RWPE2 (cell line): Measurements from ENCODE around the gene GPC5.

Experiments used
- ATAC-seq: fragments of 200-7000 bp; cut with Tn5 transposase; 3 replicates; pipeline ENCODE4 v1.9.1; 2021; ENCODE audit warnings: low read depth
- DNase-seq: peaks from one replicate; pipeline ENCODE4 v3.0.0-alpha.2; 2020; ENCODE audit warnings: low spot score
- H3K27ac ChIP-seq: fragments of 450-650 bp; 2 replicates; pipeline ENCODE4 v1.5.1; 2017; ENCODE audit warnings: mild to moderate bottlenecking; ENCODE audit not compliant: poor library complexity, severe bottlenecking
- H3K27me3 ChIP-seq: fragments of 250-450 bp; sonication (Bioruptor Pico); 2 replicates; pipeline ENCODE4 v1.5.1; 2021; ENCODE audit warnings: mild to moderate bottlenecking, moderate library complexity; ENCODE audit not compliant: insufficient read depth, poor library complexity, severe bottlenecking
- H3K36me3 ChIP-seq: fragments of 250-450 bp; sonication (Bioruptor Pico); 2 replicates; pipeline ENCODE4 v1.5.1; 2020; ENCODE audit warnings: low read depth, mild to moderate bottlenecking, moderate library complexity
- H3K4me1 ChIP-seq: fragments of 250-450 bp; sonication (Bioruptor Pico); 2 replicates; pipeline ENCODE4 v1.5.1; 2021; ENCODE audit warnings: mild to moderate bottlenecking, moderate library complexity; ENCODE audit not compliant: insufficient read depth, poor library complexity, severe bottlenecking
- H3K4me3 ChIP-seq: fragments of 250-450 bp; sonication (Bioruptor Pico); 2 replicates; pipeline ENCODE4 v1.5.1; 2021; ENCODE audit warnings: mild to moderate bottlenecking, moderate library complexity; ENCODE audit not compliant: severe bottlenecking
- H3K9me3 ChIP-seq: fragments of 250-450 bp; sonication (Bioruptor Pico); 2 replicates; pipeline ENCODE4 v1.5.1; 2021; ENCODE audit warnings: mild to moderate bottlenecking, moderate library complexity; ENCODE audit not compliant: severe bottlenecking
- CTCF ChIP-seq: fragments of 450-650 bp; IDR thresholded peaks from one replicate; pipeline ENCODE4 v1.5.1; 2017; ENCODE audit warnings: mild to moderate bottlenecking, moderate library complexity; ENCODE audit not compliant: poor library complexity, severe bottlenecking

Gene GPC5

GRCh38 chr13:92412996-92413395 is 1014.6 kb downstream of the GPC5 start:
- no peaks in the 10 kb centered on the region for H3K36me3 ChIP-seq
- DNase-seq (no peak), ATAC-seq (no peak)
- H3K27me3 ChIP-seq: peaks cover 4% of the 10 kb centered on the region
- no peak overlapping the region for H3K27ac ChIP-seq
- TF ChIP-seq CTCF: no peak
- no peaks in the 10 kb centered on the region for H3K4me1 ChIP-seq
- H3K4me3 ChIP-seq: no peak overlapping the region
- peaks cover 2% of the 10 kb centered on the region for H3K9me3 ChIP-seq

GRCh38 chr13:92413452-92413851 is 1015.0 kb downstream of the GPC5 start:
- Histone ChIP-seq H3K27ac (no peak overlapping the region), H3K36me3 (no peaks in the 10 kb centered on the region), H3K27me3 (peaks cover 4% of the 10 kb centered on the region), H3K4me3 (no peak overlapping the region), H3K9me3 (peaks cover 2% of the 10 kb centered on the region), H3K4me1 (no peaks in the 10 kb centered on the region)
- DNase-seq (no peak), ATAC-seq (no peak)
- no peak for TF ChIP-seq CTCF

- Histone ChIP-seq H3K27ac (no peak overlapping the region), H3K36me3 (no peaks in the 10 kb centered on the region), H3K4me1 (no peaks in the 10 kb centered on the region), H3K27me3 (peaks cover 4% of the 10 kb centered on the region), H3K9me3 (peaks cover 2% of the 10 kb centered on the region), H3K4me3 (no peak overlapping the region)
- no peak for TF ChIP-seq CTCF
- ATAC-seq (no peak), DNase-seq (no peak)
Observed at GRCh38 chr13:92414851-92415250, 1016.4 kb downstream of the GPC5 start.

GRCh38 chr13:92415781-92416180 is 1017.4 kb downstream of the GPC5 start:
- Histone ChIP-seq H3K9me3 (peaks cover 5% of the 10 kb centered on the region), H3K36me3 (no peaks in the 10 kb centered on the region), H3K4me3 (no peak overlapping the region), H3K27ac (no peak overlapping the region), H3K27me3 (peaks cover 4% of the 10 kb centered on the region), H3K4me1 (no peaks in the 10 kb centered on the region)
- ATAC-seq (no peak), DNase-seq (no peak)
- no peak for TF ChIP-seq CTCF

- peaks cover 5% of the 10 kb centered on the region for H3K9me3 ChIP-seq
- DNase-seq (no peak), ATAC-seq (no peak)
- H3K27ac ChIP-seq: no peak overlapping the region
- TF ChIP-seq CTCF: no peak
- no peak overlapping the region for H3K4me3 ChIP-seq
- H3K4me1 ChIP-seq: no peaks in the 10 kb centered on the region
- H3K27me3 ChIP-seq: peaks cover 4% of the 10 kb centered on the region
- H3K36me3 ChIP-seq: no peaks in the 10 kb centered on the region
Observed at GRCh38 chr13:92418818-92419412, 1020.5 kb downstream of the GPC5 start.
